HL-60/S4 treated with retinoic acid at 250 ng/mL for 4 days and 3 days (cell line): ENCODE measurements around the gene SLC4A5.
"Not testable (repeated sequence)": the region's sequence is repeated elsewhere in the genome, so short reads cannot be mapped to it uniquely, and the experiment has no call there.

Experiments used
- in situ Hi-C: fragments of 300-500 bp; cut with MboI; formaldehyde crosslinking; loops from 2 replicates; pipeline ENCODE4 v1.7.0; 2022; ENCODE audit warnings: low sequenced_read_pairs

The SLC4A5 gene

GRCh38 chr2:74244286-74244685, 98.9 kb downstream of the SLC4A5 start:
- in situ Hi-C loops, result no loop called here

- in situ Hi-C loops, result no loop called here
Measured at GRCh38 chr2:74242354-74243071, 100.7 kb downstream of the SLC4A5 start.

- in situ Hi-C loops, result no loop called here
Measured at GRCh38 chr2:74239346-74239745, 103.9 kb downstream of the SLC4A5 start.

- in situ Hi-C loops, result no loop called here
Measured at GRCh38 chr2:74238879-74239278, 104.3 kb downstream of the SLC4A5 start.

- in situ Hi-C loops, result no loop called here
Measured at GRCh38 chr2:74235041-74235440, 108.2 kb downstream of the SLC4A5 start.

- in situ Hi-C loops, result no loop called here
Measured at GRCh38 chr2:74233648-74234047, 109.6 kb downstream of the SLC4A5 start.

GRCh38 chr2:74232426-74232825, 110.8 kb downstream of the SLC4A5 start:
- in situ Hi-C loops, result no loop called here

- in situ Hi-C loops, result not testable (repeated sequence)
Measured at GRCh38 chr2:74229865-74230264, 113.4 kb downstream of the SLC4A5 start.

GRCh38 chr2:74228772-74229171, 114.4 kb downstream of the SLC4A5 start:
- in situ Hi-C loops, result no loop called here

GRCh38 chr2:74227646-74228045, 115.6 kb downstream of the SLC4A5 start:
- in situ Hi-C loops, result no loop called here

- in situ Hi-C loops, result no loop called here
Measured at GRCh38 chr2:74226648-74227213, 116.5 kb downstream of the SLC4A5 start.

GRCh38 chr2:74225698-74226459, 117.3 kb downstream of the SLC4A5 start:
- in situ Hi-C loops, result no loop called here

- in situ Hi-C loops, result no loop called here
Measured at GRCh38 chr2:74223941-74224770, 119.1 kb downstream of the SLC4A5 start.

- in situ Hi-C loops, result no loop called here
Measured at GRCh38 chr2:74222300-74222650, 120.9 kb downstream of the SLC4A5 start.

GRCh38 chr2:74221604-74222299, 121.5 kb downstream of the SLC4A5 start:
- in situ Hi-C loops, result no loop called here

- in situ Hi-C loops, result no loop called here
Measured at GRCh38 chr2:74221091-74221490, 122.1 kb downstream of the SLC4A5 start.

- in situ Hi-C loops, result no loop called here
Measured at GRCh38 chr2:74219846-74220486, 123.2 kb downstream of the SLC4A5 start.

GRCh38 chr2:74216642-74217041, 126.6 kb downstream of the SLC4A5 start:
- in situ Hi-C loops, result no loop called here

- in situ Hi-C loops, result not testable (repeated sequence)
Measured at GRCh38 chr2:74215771-74216170, 127.4 kb downstream of the SLC4A5 start.
